ENCODE measurements around the gene SPDYE11. TPM values are rescaled to one million over a fixed set of nuclear protein-coding genes. Genes with fewer than 3 reads are reported as not detected.
"Not testable (repeated sequence)": the region's sequence is repeated elsewhere in the genome, so short reads cannot be mapped to it uniquely, and the experiment has no call there.

SPDYE11 gene, protein sequence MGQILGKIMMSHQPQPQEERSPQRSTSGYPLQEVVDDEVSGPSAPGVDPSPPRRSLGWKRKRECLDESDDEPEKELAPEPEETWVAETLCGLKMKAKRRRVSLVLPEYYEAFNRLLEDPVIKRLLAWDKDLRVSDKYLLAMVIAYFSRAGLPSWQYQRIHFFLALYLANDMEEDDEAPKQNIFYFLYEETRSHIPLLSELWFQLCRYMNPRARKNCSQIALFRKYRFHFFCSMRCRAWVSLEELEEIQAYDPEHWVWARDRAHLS
- not detected in 2 replicates for total RNA-seq (2021; fragmentation: NEBNext Ultra II Directional; extraction: Animal tissue kit (Norgen Biotek cat#: 25700))
- polyA plus RNA-seq (2011; rRNA removed): not detected in 2 replicates
- not detected for polyA plus RNA-seq (2011; cell fraction: cytosol; rRNA removed)
- not detected for polyA plus RNA-seq (2011; cell fraction: nucleus; rRNA removed)
- polyA plus RNA-seq (2012, experiment 1 of 2): 0.27 to 0.50 TPM (median 0.32 TPM) in 4 replicates
- polyA plus RNA-seq (2012, experiment 2 of 2): not detected
- not detected for polyA plus RNA-seq (2013, experiment 1 of 2)
- not detected for polyA plus RNA-seq (2013, experiment 2 of 2)
- not detected in 2 replicates for polyA minus RNA-seq (2011; rRNA and poly(A)+ RNA removed)
- not detected for polyA minus RNA-seq (2011; cell fraction: cytosol; rRNA and poly(A)+ RNA removed)
- polyA minus RNA-seq (2011; cell fraction: nucleus; rRNA and poly(A)+ RNA removed): not detected
- long read RNA-seq, experiment 1: 0 reads
- long read RNA-seq, experiment 2: 0 reads

GRCh38 chr7:73057811-73058210 lies at the start of gene SPDYE11:
TSS of gene SPDYE11 (minus strand) at chr7:73057911. CDS start at chr7:73056111, 1,800 bp downstream.
- not testable (repeated sequence) for H4K5ac ChIP-seq (ENCODE audit: insufficient read length, low read depth, low read length)

More at GRCh38 chr7:73057811-73058210, at the start of gene SPDYE11:
- H3K18ac ChIP-seq (ENCODE audit: extremely low read depth, low read length); H3K4ac ChIP-seq (replicated peaks; ENCODE audit: insufficient read length, low read depth, low read length); H2BK15ac ChIP-seq (ENCODE audit: low read length); H3K27ac ChIP-seq (ENCODE audit: low read depth, low read length); H2AFZ ChIP-seq (ENCODE audit: low read length); DNase-seq (ENCODE audit: low read depth in 1 of 2, low spot score in 2 of 2); H3K79me1 ChIP-seq (ENCODE audit: low read depth, low read length); H3K56ac ChIP-seq (replicated peaks; ENCODE audit: insufficient read length, low read depth, low read length); CTCF ChIA-PET (ENCODE audit: partially characterized antibody); H3K9ac ChIP-seq (replicated peaks in 1 of 4; ENCODE audit: extremely low read depth in 1 of 4, low read depth in 3 of 4, low read length in 3 of 4); H3K4me1 ChIP-seq (replicated peaks in 1 of 4; ENCODE audit: control insufficient read depth in 3 of 4, insufficient read depth in 4 of 4, low read length in 3 of 4); H2AK5ac ChIP-seq (ENCODE audit: low read depth, low read length); FAIRE-seq; H3K4me3 ChIP-seq (ENCODE audit: extremely low read depth in 1 of 4, insufficient read depth in 2 of 4, low read depth in 3 of 4, low read length in 4 of 4); H4K8ac ChIP-seq (ENCODE audit: extremely low read depth, insufficient read depth, low read length); H4K91ac ChIP-seq (replicated peaks; ENCODE audit: insufficient read length, low read length); H3K23ac ChIP-seq (ENCODE audit: insufficient read length); H2BK5ac ChIP-seq (ENCODE audit: low read depth, low read length); H3K36me3 ChIP-seq (ENCODE audit: control insufficient read depth in 2 of 4, insufficient read depth in 4 of 4, low read length in 3 of 4); H3K9me3 ChIP-seq (ENCODE audit: insufficient read depth in 2 of 2, low read depth in 1 of 2, low read length in 1 of 2); H2BK12ac ChIP-seq (ENCODE audit: low read depth, low read length); H2BK120ac ChIP-seq (replicated peaks; ENCODE audit: low read depth, low read length); H2BK20ac ChIP-seq (ENCODE audit: low read length); POLR2A ChIA-PET (ENCODE audit: partially characterized antibody); H3K4me2 ChIP-seq (ENCODE audit: insufficient read depth in 1 of 2, low read depth in 2 of 2, low read length in 2 of 2); H3K79me2 ChIP-seq (ENCODE audit: control insufficient read depth in 1 of 2, insufficient read depth in 2 of 2, low read length in 2 of 2); H3K23me2 ChIP-seq (ENCODE audit: low read depth, low read length); H3K14ac ChIP-seq (ENCODE audit: insufficient read length); H3K27me3 ChIP-seq (replicated peaks in 1 of 4; ENCODE audit: control insufficient read depth in 3 of 4, extremely low read depth in 1 of 4, insufficient read depth in 3 of 4, low read length in 3 of 4); H4K20me1 ChIP-seq (replicated peaks in 1 of 2; ENCODE audit: control insufficient read depth in 1 of 2, insufficient read depth in 2 of 2, low read length in 2 of 2): not testable (repeated sequence)
- WGBS, 2 experiments (ENCODE audit: extremely low coverage in 1 of 2, insufficient coverage in 1 of 2, insufficient read length in 1 of 2, insufficient replicate concordance in 2 of 2, low coverage in 1 of 2, low lambda C conversion rate in 2 of 2, missing lambda C conversion rate in 1 of 2): no CpG with 5 or more reads among the region's 8 CpGs
